Nephron (organoid): ENCODE data around the gene MCF2.

Source experiments
- H3K27ac Mint-ChIP-seq, 3 experiments: 2 replicates each; pipeline ENCODE4 v1.8.0; 2020; ENCODE audit warnings: mixed read lengths in 3 of 3, mild to moderate bottlenecking in 2 of 3, moderate library complexity in 1 of 3
- H3K27me3 Mint-ChIP-seq: 2 replicates; pipeline ENCODE4 v1.8.0; 2021; ENCODE audit warnings: low read depth, mild to moderate bottlenecking, moderate library complexity, mixed read lengths
- H3K36me3 Mint-ChIP-seq: 2 replicates; pipeline ENCODE4 v1.8.0; 2020; ENCODE audit warnings: low read depth, mixed read lengths
- H3K4me1 Mint-ChIP-seq: 2 replicates; pipeline ENCODE4 v1.8.0; 2020; ENCODE audit warnings: mixed read lengths
- H3K4me3 Mint-ChIP-seq, 3 experiments: 2 replicates each; pipeline ENCODE4 v1.8.0; 2020; ENCODE audit warnings: mild to moderate bottlenecking in 3 of 3, mixed read lengths in 3 of 3, moderate library complexity in 2 of 3
- H3K9me3 Mint-ChIP-seq: 2 replicates; pipeline ENCODE4 v1.8.0; 2020; ENCODE audit warnings: mixed read lengths
- CTCF ChIP-seq, 3 experiments: fragments of 200-600 bp; sonication (generic); IDR thresholded peaks; one replicate each; pipeline ENCODE4 v1.5.0; 2021; ENCODE audit warnings: antibody characterized with exemption in 3 of 3; ENCODE audit not compliant: unreplicated experiment in 3 of 3

The MCF2 gene

GRCh38 chrX:139734996-139735395 lies 27.0 kb upstream of the MCF2 start:
- no peak for TF ChIP-seq CTCF (IDR thresholded peaks at IDR 0.05; ENCODE audit: unreplicated experiment in 3 of 3)
- no peak overlapping the region for H3K4me3 Mint-ChIP-seq
- H3K4me1 Mint-ChIP-seq, result no peaks in the 10 kb centered on the region
- H3K27me3 Mint-ChIP-seq, result no peaks in the 10 kb centered on the region
- no peak overlapping the region for H3K27ac Mint-ChIP-seq
- H3K36me3 Mint-ChIP-seq, result peaks cover 14% of the 10 kb centered on the region
- no peaks in the 10 kb centered on the region for H3K9me3 Mint-ChIP-seq

GRCh38 chrX:139725720-139726119 lies 17.8 kb upstream of the MCF2 start:
- Mint-ChIP-seq H3K27me3 (no peaks in the 10 kb centered on the region), H3K9me3 (no peaks in the 10 kb centered on the region), H3K4me1 (no peaks in the 10 kb centered on the region), H3K36me3 (no peaks in the 10 kb centered on the region), H3K4me3 (no peak overlapping the region), H3K27ac (no peak overlapping the region)
- no peak for TF ChIP-seq CTCF (IDR thresholded peaks at IDR 0.05; ENCODE audit: unreplicated experiment in 3 of 3)

DNA sequence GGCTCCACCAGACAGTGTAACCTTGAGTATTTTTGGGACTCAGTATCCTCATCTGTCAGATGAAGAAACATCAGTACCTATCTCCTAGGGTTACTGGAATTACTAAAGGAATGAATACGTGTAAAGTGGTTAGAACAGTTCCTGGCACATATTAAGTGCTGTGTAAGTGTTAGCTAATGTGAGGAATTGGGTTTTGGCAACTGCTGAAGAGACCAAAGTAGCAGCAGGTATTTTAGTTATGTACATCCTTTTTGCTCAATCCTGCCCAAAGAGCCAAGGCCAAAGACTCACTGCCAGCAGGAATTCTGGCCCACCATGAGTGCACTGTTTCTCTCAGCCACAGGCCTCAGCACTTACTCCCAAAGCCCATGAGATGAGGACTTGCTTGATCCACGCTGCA lies 16.7 kb upstream of the MCF2 start:
- TF ChIP-seq CTCF (IDR thresholded peaks at IDR 0.05; ENCODE audit: unreplicated experiment in 3 of 3), result no peak
- no peak overlapping the region for H3K27ac Mint-ChIP-seq
- no peaks in the 10 kb centered on the region for H3K9me3 Mint-ChIP-seq
- no peak overlapping the region for H3K4me3 Mint-ChIP-seq
- no peaks in the 10 kb centered on the region for H3K4me1 Mint-ChIP-seq
- H3K27me3 Mint-ChIP-seq, result no peaks in the 10 kb centered on the region
- no peaks in the 10 kb centered on the region for H3K36me3 Mint-ChIP-seq

GRCh38 chrX:139720979-139721378 lies 13.0 kb upstream of the MCF2 start:
- no peaks in the 10 kb centered on the region for H3K4me1 Mint-ChIP-seq
- no peaks in the 10 kb centered on the region for H3K27me3 Mint-ChIP-seq
- no peak for TF ChIP-seq CTCF (IDR thresholded peaks at IDR 0.05; ENCODE audit: unreplicated experiment in 3 of 3)
- no peaks in the 10 kb centered on the region for H3K36me3 Mint-ChIP-seq
- H3K4me3 Mint-ChIP-seq, result no peak overlapping the region
- H3K27ac Mint-ChIP-seq, result no peak overlapping the region
- peaks cover 2% of the 10 kb centered on the region for H3K9me3 Mint-ChIP-seq

DNA sequence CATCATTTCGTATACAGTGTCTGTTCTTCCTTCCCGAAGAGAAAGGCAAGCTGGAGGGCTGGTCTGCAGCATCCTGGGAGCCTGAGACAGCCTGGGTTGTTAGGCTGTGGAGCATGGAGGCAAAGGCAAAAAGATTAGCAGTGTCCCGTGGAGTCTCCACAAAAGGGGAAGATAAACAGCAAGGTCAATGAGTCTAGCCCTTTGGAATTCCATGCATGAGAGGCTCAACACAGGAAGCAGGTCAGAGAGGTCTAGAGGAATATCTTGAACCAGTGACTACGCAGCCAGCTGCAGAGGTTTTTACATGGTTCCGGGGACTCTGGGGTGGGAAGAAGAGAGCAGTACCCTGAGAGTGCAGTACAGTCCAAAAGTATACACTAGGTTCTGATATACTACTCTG lies 12.2 kb upstream of the MCF2 start:
- Mint-ChIP-seq H3K27ac (no peak overlapping the region), H3K4me1 (no peaks in the 10 kb centered on the region)

More for the DNA sequence above, 12.2 kb upstream of the MCF2 start:
- no peak for TF ChIP-seq CTCF (IDR thresholded peaks at IDR 0.05; ENCODE audit: unreplicated experiment in 3 of 3)
- Mint-ChIP-seq H3K27me3 (no peaks in the 10 kb centered on the region), H3K9me3 (peaks cover 2% of the 10 kb centered on the region), H3K36me3 (no peaks in the 10 kb centered on the region), H3K4me3 (no peak overlapping the region)
